Measurements from ENCODE around the gene FHIP2A.

DNA sequence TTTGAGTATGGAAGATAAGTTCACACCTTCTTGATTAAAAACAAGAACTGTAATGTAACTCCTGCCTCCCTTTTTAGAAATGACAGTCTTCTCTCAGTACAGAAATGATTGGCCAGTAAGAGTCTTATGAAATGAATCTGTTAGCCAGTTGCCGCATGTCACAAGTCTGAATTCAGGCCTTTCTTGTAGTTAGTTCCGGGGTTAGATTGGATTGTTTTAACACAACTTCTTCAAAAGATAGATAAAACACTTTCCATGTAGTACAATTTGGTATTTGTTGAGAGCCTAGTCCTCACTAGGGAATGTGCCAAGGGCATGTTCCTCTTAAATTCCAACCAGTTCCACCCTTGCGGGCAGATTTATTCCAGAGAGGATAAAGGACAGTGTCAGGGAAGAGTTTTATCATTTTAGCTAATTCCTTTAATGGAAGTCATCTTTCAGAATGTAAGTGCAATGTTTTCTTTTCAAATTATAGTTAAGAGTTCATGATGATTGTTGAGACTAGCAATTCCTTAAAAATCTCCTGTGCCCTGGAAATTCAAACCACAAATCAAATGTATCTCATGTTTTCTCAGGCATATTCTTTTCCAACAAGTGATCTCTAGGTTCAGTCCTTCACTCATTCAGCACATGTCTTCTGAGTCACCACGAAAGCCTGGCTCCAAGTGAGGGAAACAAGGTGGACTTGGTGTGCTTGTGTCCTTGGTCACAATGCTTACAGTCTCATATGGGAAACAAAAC, 4.1 kb downstream of the FHIP2A start:
- TF ChIP-seq CTCF (IDR thresholded peaks at IDR 0.05) (no peak), POLR2A (IDR thresholded peaks at IDR 0.05) (no peak)

Data from testis (tissue), 2 donors.